Loucy (cell line): ENCODE measurements around the gene JARID2.

Source experiments
- H2AFZ ChIP-seq: fragments of 200-600 bp; sonication (generic); 2 replicates; pipeline ENCODE4 v1.6.0; 2016; ENCODE audit warnings: antibody characterized with exemption, mild to moderate bottlenecking, low read length, moderate library complexity
- H3F3A ChIP-seq: fragments of 200-600 bp; 2 replicates; pipeline ENCODE4 v1.6.0; 2016; ENCODE audit warnings: antibody characterized with exemption, low read depth, mild to moderate bottlenecking
- H3K27me3 ChIP-seq: fragments of 200-600 bp; sonication (generic); 2 replicates; pipeline ENCODE4 v1.6.1; 2014; ENCODE audit warnings: low read length, mild to moderate bottlenecking; ENCODE audit not compliant: insufficient read depth, poor library complexity, severe bottlenecking
- H3K36me3 ChIP-seq: fragments of 200-600 bp; sonication (generic); 2 replicates; pipeline ENCODE4 v1.6.1; 2016; ENCODE audit warnings: low read length; ENCODE audit not compliant: insufficient read depth
- H3K4me1 ChIP-seq: fragments of 200-600 bp; sonication (generic); 2 replicates; pipeline ENCODE4 v1.5.1; 2014; ENCODE audit warnings: low read length, mild to moderate bottlenecking; ENCODE audit not compliant: insufficient read depth, poor library complexity, severe bottlenecking
- H3K4me2 ChIP-seq: fragments of 200-600 bp; sonication (generic); 2 replicates; pipeline ENCODE4 v1.6.0; 2014; ENCODE audit warnings: antibody characterized with exemption, low read length, low read depth, mild to moderate bottlenecking; ENCODE audit not compliant: poor library complexity, severe bottlenecking
- H3K4me3 ChIP-seq: fragments of 200-600 bp; sonication (generic); 2 replicates; pipeline ENCODE4 v1.5.1; 2014; ENCODE audit warnings: low read length, mild to moderate bottlenecking, mixed read lengths; ENCODE audit not compliant: poor library complexity, severe bottlenecking
- H3K79me2 ChIP-seq: fragments of 200-600 bp; sonication (generic); 2 replicates; pipeline ENCODE4 v1.6.1; 2014; ENCODE audit warnings: low read length; ENCODE audit not compliant: insufficient read depth
- H3K9ac ChIP-seq: fragments of 200-600 bp; sonication (generic); 2 replicates; pipeline ENCODE4 v1.6.0; 2014; ENCODE audit warnings: mild to moderate bottlenecking, low read depth, low read length, moderate library complexity; ENCODE audit not compliant: poor library complexity, severe bottlenecking
- H3K9me2 ChIP-seq: fragments of 200-600 bp; sonication (generic); replicated peaks from 2 replicates; pipeline ENCODE4 v1.6.1; 2016; ENCODE audit warnings: low read depth, low read length, mixed read lengths
- H3K9me3 ChIP-seq: fragments of 200-600 bp; sonication (generic); 2 replicates; pipeline ENCODE4 v1.6.1; 2014; ENCODE audit warnings: mild to moderate bottlenecking, antibody characterized with exemption, low read length, low read depth; ENCODE audit not compliant: insufficient read depth
- H4K20me1 ChIP-seq: fragments of 200-600 bp; sonication (generic); 2 replicates; pipeline ENCODE4 v1.6.0; 2014; ENCODE audit warnings: antibody characterized with exemption, low read length, mild to moderate bottlenecking; ENCODE audit not compliant: insufficient read depth, poor library complexity, severe bottlenecking
- CTCF ChIP-seq: fragments of 200-600 bp; sonication (generic); conservative IDR thresholded peaks from 2 replicates; pipeline ENCODE4 v1.5.1; 2014; ENCODE audit warnings: mild to moderate bottlenecking, antibody characterized with exemption, low read length
- EZH2phosphoT487 ChIP-seq: fragments of 200-600 bp; IDR thresholded peaks from 2 replicates; pipeline ENCODE4 v1.6.1; 2018; ENCODE audit warnings: antibody characterized with exemption, mild to moderate bottlenecking, moderate library complexity, borderline replicate concordance

JARID2 gene

DNA sequence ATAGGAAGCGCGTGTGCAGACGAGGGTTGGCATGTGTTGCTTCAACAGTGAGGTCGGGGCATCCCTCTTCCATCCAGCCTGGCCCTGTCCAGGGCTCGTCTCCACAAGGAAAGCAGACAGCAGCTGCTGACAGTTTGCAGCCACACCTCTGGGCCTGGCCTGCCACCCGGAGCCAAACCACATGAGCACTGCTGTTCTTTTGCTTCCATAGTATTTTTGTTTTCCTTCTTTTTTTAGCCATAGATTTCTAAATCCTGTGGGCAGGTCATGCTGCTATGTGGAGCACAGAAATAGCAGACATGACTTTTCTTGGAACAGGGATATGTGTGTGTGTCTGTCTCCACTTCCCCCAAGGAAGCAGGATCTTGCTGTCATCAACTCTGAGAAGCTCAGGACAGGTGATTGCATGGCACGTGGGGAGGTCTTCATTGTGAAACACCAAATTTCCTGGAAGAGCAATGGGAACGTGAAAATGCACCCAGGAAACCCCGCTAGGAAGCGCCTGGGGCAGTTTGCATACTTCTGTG lies 249.6 kb downstream of the JARID2 start:
- Histone ChIP-seq H3K36me3 (peaks cover 97% of the 10 kb centered on the region), H3K79me2 (peaks cover 95% of the 10 kb centered on the region), H2AFZ (no peak overlapping the region), H3F3A (peaks cover 3% of the 10 kb centered on the region; the same call in 1 of the 2 replicates), H3K9ac (no peak overlapping the region), H3K9me3 (no peaks in the 10 kb centered on the region), H3K4me2 (no peak overlapping the region), H3K9me2 (no peaks in the 10 kb centered on the region), H3K27me3 (no peaks in the 10 kb centered on the region), H4K20me1 (peaks cover 84% of the 10 kb centered on the region), H3K4me1 (peaks cover 10% of the 10 kb centered on the region), H3K4me3 (no peak overlapping the region)
- TF ChIP-seq CTCF (no peak), EZH2phosphoT487 (no peak)

GRCh38 chr6:15496345-15497131 lies 250.7 kb downstream of the JARID2 start:
- H3K36me3 ChIP-seq: peaks cover 97% of the 10 kb centered on the region
- peaks cover 9% of the 10 kb centered on the region for H3K4me1 ChIP-seq
- no peak overlapping the region for H3K9ac ChIP-seq
- no peaks in the 10 kb centered on the region for H3F3A ChIP-seq
- no peak overlapping the region for H3K4me2 ChIP-seq
- H3K4me3 ChIP-seq: no peak overlapping the region
- H4K20me1 ChIP-seq: peaks cover 84% of the 10 kb centered on the region
- H3K79me2 ChIP-seq: peaks cover 95% of the 10 kb centered on the region
- no peaks in the 10 kb centered on the region for H3K27me3 ChIP-seq
- H3K9me2 ChIP-seq: no peaks in the 10 kb centered on the region
- no peak overlapping the region for H2AFZ ChIP-seq
- H3K9me3 ChIP-seq: no peaks in the 10 kb centered on the region
- TF ChIP-seq EZH2phosphoT487 (no peak), CTCF (no peak)

GRCh38 chr6:15498640-15499039 lies 252.8 kb downstream of the JARID2 start:
- Histone ChIP-seq H3K4me1 (no peaks in the 10 kb centered on the region), H3K27me3 (no peaks in the 10 kb centered on the region), H2AFZ (no peak overlapping the region), H3K4me3 (no peak overlapping the region), H3K4me2 (no peak overlapping the region), H3K36me3 (peaks cover 97% of the 10 kb centered on the region), H3K9ac (no peak overlapping the region), H3K79me2 (peaks cover 94% of the 10 kb centered on the region), H3F3A (no peaks in the 10 kb centered on the region), H4K20me1 (peaks cover 75% of the 10 kb centered on the region), H3K9me2 (no peaks in the 10 kb centered on the region), H3K9me3 (no peaks in the 10 kb centered on the region)
- no peak for TF ChIP-seq CTCF
- TF ChIP-seq EZH2phosphoT487: no peak
